ENCODE measurements around the gene PPP1R1B.

DNA sequence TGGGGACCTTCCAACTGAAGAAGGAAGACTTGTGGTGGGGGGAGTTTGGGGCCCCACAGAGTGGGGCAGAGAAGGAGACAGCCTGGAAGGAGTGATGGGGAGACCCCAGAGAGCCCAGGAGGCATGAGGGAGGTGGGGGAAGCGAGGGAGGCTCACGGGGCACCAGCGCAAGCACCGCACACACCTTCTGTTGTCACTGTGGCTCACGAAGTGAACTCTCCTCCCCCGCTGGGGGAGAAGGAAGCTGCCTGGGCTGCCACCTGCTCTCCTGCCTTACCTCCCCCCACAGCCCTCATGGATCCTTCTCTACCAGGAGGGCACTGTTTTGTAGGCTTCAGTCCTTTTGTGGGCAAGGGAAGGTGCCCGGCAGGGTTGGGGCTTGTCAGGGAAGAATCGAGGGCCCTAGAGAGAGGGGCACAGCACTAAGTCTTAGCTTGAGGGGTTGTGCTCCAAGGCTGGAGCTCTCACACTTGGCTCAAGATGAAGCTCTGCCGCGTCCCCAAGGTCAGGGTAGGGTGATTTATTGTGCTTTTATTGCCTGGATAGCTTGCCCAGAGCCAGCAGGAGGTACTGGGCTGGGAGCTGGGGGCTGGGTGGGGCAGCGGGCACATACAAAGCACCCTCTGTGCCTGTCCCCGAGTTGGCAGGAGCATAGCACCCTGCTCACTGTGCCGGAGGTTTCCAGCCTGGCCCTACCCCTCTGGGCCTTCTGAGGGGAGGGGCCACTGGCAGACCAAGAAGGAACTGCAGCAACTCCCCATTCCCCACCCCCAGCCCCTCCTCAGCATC, 5.6 kb downstream of the PPP1R1B start:
- TF ChIP-seq, protein P1, sequence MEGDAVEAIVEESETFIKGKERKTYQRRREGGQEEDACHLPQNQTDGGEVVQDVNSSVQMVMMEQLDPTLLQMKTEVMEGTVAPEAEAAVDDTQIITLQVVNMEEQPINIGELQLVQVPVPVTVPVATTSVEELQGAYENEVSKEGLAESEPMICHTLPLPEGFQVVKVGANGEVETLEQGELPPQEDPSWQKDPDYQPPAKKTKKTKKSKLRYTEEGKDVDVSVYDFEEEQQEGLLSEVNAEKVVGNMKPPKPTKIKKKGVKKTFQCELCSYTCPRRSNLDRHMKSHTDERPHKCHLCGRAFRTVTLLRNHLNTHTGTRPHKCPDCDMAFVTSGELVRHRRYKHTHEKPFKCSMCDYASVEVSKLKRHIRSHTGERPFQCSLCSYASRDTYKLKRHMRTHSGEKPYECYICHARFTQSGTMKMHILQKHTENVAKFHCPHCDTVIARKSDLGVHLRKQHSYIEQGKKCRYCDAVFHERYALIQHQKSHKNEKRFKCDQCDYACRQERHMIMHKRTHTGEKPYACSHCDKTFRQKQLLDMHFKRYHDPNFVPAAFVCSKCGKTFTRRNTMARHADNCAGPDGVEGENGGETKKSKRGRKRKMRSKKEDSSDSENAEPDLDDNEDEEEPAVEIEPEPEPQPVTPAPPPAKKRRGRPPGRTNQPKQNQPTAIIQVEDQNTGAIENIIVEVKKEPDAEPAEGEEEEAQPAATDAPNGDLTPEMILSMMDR (IDR thresholded peaks at IDR 0.05) = no peak
- TF ChIP-seq POLR2A (IDR thresholded peaks at IDR 0.05) = no peak

Data from testis (tissue), 2 donors.